Hematopoietic multipotent progenitor cell treated with erythropoietin and hydrocortisone succinate and interleukin-3 and kit ligand, for 17 days (in vitro differentiated cells): Measurements from ENCODE around the gene CACNA1C.
"Not testable (repeated sequence)": the region's sequence is repeated elsewhere in the genome, so short reads cannot be mapped to it uniquely, and the experiment has no call there.

ENCODE experiments used
- DNase-seq: peaks from one replicate; pipeline ENCODE4 v3.0.0-alpha.2; 2015; ENCODE audit warnings: low spot score

The CACNA1C gene

DNA sequence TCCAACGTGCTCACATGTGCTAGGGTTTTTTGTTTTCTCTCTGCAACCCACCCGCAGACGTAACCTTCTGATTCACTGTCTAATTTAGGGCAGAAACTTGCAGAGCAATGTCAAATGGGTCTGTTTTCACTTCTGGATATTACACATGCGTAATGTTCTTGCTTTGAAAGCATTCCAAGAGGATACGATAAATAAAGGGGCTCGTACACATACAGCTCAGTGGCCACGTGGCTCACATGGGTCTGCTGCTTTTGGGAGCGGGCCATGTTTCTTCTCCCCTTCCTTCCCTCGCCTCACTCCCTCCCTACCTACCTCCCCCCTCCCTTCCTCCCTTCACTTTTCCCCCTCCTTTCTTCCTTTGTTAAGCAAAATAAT is 23.4 kb downstream of the CACNA1C start:
- no peak for DNase-seq

DNA sequence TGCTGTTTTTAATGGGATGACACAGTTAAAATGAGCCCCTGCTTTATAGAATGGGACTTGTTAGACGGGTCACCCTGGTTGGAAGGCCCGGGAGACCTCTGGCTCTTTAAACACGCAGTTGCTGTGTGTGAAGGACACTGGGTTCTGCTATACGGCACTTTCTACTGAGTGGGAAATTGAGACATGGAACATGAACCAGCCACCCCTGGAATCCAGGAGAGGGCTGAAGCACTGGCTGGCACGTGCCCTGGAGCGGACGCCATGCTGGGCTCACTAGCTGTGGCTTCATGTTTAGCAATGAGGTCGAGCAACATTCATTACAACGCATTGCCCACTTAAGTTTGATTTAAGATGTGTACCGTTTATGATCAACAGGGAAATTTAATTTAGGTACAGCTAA is 23.9 kb downstream of the CACNA1C start:
- DNase-seq, result no peak

DNA sequence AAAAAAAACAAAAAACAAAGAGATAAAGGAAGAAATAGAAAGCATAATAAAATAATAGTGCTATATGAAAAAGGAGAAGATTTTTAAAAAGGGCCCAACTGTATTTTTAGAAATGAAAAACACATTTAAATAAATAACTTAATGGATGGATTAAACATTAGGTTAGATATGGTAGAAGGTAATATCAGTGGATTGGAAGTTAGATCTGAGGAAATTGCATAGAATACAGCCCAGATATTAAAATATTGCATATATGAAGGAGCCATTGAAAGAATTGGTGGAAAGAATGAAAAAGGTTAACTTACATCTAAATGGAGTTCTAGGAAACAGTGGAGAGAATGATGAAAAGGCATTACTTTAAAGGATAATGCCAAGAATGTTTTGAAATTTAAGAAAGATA is 27.8 kb downstream of the CACNA1C start:
- no peak for DNase-seq

DNA sequence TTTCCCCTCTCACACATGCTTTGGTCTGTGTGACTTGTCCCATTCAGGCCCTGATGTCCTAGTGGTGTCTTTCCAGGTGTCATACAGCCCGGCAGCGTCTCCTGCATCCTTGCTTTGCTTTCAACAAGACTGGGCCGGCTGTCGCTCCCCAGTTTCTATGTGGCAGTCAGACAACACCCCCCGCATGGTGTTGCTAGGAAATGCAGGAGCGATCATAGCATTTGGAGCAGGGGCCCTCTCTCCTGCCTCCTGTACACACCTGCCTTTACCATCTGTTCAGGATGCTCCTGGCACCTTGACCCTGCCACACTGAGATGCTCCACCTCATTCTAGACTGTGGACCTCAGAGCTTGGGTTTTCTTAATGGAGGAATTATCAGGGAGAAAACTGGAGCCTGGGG is 29.5 kb downstream of the CACNA1C start:
- DNase-seq, result no peak

DNA sequence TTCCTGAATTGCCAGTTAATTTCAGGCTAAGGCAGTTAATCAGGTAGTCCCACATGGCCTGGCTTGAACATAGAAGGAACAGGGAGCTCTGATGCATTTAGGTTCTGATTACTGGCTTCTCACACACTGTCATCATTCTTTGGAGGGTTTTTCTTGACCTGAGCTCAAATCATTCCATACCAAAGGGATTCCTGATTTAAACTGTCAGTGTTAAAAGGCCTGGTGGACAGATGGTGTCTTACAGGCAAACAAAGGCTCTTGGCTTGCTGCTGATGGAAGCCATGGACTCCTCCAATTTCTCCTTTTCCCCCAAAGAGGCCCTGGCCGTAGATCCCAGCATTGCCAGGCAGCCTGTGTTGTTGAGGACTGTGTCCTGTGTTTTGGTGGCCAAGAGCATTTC is 30.2 kb downstream of the CACNA1C start:
- no peak for DNase-seq

DNA sequence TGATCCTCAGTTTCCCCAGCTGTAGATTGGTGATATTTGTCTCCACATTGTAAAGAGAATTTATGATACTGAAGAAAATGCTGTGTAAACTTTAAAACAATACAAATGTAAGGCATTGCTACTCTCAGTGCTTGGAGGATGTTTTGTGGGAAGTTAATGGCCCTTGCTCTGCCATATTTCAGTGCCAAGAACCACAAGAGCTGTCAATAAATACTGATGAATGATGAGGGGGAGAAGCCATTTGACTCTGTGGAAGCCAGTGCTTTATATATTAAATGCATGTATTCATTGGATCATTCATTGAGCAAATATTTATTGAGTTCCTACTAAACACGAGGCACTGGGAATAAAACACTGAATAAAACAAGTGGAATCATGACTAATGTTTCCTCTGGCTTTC is 30.8 kb downstream of the CACNA1C start:
- no peak for DNase-seq

DNA sequence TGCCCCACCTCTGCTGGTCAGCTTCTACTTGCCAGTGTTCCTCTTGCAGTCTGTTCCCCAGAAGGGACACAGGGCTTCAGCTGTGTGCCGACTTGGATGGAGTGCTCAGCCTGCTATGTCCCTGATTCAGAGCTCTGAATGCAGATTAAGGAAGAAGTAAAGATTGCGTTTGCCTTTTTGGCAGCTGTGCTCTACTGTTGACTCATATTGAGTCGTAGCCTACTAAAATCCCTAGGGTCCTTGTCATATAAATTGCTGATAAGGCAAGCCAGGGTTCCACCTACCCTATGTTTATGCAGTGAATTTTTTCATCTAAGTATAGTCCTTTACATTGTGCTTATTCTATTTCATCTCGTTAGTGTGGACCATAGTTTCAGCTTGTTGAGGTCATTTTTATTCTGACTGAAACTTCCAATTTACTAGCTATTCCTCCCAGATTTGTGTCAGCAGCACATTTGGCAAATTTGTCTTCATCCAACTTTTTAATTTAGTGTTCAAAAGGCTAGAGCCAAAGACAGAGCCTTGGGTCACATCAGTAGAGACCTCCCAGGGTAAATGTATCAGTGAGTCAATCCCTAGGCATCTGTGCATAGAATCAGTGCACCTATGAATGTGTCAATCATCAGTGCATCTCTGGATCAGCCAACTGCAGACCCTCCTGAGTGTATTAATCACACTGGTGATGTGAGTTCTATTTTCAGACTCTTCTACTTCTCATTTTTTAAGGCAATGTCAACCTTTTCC is 31.9 kb downstream of the CACNA1C start:
- DNase-seq, result no peak

DNA sequence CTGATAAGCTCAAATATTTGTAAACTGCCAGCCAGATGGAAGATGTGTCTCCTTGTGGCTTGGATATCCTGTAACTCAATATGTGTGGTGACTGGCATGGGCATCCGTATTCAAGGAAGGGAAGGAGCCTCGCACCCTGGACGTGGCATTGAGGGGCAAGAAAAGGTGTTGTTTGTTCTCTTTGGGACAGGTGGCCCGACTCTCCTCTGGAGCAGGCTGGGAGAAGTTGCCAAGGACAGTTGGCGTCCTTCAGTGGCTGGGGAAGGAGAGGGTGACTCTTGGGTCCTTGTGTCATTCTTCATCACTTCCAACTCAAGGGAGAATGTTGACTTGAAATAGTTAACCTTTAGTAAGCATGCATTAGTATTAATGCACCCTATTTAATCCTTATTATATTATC is 39.6 kb downstream of the CACNA1C start:
- no peak for DNase-seq

DNA sequence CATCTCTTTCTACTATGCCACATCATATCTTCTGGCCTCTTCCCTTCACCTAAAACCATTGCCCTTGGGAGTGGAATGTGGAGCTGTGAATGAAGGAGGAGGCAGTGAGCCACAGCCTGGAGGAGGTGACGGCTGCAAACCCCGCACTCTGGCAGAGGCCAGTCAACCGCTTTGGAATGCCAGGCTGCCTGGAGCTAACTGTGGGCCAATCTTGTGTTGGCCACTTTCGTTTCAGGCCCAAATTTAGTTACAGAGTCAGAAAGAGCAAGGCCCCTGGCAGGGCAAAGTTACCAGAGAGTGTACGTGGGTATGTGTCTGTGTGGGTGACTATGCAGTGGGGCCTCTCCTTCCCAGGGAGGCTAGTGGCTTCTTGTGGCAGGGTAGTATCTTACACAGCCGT is 40.1 kb downstream of the CACNA1C start:
- DNase-seq, result no peak

DNA sequence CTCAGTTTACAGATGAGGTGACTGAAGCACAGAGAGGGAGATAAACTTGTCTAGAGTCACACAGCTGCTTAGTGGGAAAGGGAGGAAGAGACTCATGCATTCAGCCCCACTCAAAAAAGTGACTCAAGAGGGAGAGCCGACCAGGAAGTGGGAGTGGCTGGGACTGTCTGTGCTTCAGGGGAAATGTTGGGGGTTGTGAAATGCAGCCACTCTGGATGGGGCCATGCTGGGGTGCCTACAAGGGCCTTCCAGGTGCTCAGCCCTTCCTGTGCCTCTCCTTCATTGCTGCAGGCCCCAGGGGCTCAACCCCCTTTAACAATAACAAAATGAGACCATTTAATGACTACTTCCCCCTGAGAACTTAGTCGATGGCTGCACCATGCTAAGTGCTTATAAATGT is 41.8 kb downstream of the CACNA1C start:
- no peak for DNase-seq

DNA sequence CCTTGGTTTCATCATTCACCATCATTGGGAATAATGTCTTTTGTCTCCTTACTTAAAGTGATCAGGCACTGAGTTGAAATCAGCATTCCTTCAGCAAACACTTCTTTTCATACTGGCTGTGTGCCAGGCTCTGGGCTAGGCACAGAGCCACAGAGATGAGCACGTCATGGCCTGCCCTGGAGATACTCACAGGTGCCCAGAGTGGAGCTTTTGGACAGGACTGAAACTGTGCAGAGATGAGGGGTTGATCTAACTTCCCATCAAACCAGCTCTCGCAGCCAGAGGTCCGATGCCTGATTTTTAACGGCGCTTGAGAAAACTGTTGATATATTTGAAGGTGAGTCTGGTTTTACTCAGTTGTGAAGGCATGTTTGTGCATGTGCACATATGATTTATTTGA is 43.1 kb downstream of the CACNA1C start:
- DNase-seq, result no peak

DNA sequence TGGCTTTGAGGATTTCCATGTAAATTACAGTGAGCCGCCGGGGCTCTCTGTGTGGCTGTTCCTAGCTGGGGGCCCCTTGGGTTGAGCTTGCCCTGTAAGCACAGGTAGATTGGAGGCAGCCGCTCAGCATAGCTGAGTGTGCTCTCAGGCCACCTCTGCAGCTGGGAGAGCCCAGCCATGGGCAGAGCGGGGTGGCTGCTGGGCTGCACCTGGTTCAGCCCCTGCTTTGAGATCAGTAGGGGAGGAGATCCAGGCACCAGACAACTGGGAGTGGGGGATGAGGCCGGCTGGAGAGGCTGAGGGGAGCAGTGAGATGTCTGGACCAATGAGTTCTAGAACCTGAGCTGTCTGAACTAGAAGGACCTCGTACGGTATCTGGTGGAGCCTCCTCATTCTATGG is 44.8 kb downstream of the CACNA1C start:
- no peak for DNase-seq

DNA sequence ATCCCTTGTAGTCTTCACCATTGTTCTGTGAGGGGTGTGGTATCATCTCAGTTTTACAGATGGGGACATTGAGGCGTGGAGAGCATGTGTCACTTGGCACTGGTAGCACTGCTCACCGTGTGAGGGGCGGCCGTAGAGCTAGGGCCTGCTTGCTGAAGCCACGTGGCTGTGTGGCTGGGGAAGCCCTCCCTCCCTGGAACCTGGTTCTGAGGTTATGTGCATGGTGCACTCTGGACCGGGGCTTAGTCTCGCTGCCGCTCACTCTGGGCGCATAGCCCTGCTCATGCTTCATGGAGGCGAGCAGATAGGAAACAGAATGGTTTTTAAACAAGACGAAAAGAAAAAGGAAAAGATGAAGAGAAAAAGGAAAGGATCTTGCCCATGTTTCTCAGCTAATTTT is 46.1 kb downstream of the CACNA1C start:
- no peak for DNase-seq

DNA sequence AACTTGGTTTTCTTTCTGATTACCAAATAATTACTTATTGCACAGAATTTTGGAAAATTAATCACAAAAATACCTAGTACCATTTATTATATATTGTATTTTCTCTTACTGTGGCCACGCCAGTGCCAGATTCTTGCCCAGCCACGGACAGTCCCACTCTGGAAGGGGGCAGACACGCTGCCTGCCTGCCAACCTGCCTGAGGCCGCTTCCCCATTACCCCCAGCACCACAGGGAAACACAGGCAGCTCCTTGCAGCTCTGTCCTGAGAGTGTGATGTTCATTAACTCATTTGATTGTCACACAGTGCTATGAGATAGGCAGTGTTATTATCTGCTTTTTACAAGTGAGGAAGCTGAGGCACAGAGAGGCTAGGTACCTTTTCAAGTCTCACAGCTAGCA is 46.8 kb downstream of the CACNA1C start:
- DNase-seq, result no peak

DNA sequence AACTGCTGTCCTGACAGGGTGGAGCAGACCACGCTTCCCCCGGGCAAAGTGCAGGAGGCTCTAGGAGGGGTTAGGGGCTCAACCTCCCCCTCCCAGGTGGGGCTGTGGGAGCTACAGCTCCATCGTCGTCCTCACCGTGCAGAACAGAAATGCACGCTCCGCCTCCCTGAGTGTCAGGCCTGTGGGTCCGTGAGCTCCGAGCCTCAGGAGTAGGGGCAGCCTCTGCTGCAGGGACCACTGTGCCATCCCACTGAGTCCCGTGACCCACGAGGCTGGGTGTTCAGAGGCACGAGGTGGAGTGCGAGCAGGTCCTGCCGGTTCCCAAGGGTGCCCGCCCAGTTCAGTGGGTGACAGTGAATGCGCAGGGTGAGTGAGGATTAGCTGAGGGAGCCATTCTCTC is 48.6 kb downstream of the CACNA1C start:
- no peak for DNase-seq

DNA sequence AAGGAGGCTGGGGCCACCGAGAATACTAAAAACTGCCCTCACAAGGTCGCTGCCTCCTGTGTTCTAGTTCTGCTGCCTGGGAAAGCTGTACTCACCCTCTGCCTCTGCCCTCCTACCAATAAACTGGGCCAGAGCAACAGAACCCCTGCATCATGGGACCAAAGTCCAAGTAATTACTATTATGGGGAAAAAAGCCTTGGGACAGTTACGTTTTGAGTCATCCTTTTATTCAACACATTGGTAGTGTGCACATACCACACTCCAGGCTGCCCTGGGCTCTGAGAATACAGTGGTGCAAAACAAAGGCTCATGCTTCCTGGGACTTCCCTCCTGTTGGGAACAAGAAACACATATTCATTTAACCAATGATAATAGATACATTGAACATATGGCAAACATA is 49.0 kb downstream of the CACNA1C start:
- no peak for DNase-seq

DNA sequence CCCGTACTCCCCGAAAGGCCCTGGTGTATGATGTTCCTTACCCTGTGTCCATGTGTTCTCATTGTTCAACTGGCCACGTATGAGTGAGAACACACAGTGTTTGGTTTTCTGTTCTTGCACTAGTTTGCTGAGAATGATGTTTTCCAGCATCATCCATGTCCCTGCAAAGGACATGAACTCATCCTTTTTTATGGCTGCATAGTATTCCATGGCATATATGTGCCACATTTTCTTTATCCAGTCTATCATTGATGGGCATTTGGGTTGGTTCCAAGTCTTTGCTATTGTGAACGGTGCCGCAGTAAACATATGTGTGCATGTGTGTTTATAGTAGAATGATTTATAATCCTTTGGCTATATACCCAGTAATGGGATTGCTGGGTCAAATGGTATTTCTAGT is 49.9 kb downstream of the CACNA1C start:
- DNase-seq, result not testable (repeated sequence)

DNA sequence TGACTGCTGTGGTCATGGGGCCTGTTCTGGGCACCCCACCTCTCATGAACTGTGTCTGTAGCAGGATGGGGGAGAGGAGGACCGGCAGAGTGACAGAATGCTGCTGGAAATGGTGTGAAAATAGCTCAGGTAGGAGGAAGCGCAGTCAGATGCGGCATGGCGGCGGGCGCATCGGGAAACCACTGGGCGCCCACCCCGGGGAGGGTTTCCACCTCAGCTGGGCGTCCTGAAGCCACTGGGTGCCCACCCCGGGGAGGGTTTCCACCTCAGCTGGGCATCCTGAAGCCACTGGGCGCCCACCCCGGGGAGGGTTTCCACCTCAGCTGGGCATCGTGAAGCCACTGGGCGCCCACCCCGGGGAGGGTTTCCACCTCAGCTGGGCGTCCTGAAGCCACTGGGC is 52.6 kb downstream of the CACNA1C start:
- DNase-seq, result not testable (repeated sequence)

DNA sequence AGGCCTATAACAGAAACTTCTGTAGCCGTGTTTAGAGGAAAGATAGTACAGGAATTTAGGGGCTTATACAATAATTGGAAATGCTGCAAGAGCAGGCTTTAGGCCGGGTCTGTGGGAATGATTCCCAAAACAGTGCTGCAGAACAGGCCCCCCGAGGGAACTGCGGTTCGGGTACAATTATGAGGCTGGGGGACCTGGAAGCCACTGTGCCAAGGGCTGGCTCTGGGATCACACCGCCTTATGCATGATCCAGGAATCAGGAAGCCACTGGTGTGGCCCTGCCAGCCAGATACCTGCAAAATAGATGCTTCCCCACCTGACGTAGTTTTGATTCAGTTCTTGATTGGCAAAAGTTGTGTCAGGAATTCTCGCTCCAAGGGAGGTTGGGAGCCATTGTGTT is 55.4 kb downstream of the CACNA1C start:
- DNase-seq, result no peak

DNA sequence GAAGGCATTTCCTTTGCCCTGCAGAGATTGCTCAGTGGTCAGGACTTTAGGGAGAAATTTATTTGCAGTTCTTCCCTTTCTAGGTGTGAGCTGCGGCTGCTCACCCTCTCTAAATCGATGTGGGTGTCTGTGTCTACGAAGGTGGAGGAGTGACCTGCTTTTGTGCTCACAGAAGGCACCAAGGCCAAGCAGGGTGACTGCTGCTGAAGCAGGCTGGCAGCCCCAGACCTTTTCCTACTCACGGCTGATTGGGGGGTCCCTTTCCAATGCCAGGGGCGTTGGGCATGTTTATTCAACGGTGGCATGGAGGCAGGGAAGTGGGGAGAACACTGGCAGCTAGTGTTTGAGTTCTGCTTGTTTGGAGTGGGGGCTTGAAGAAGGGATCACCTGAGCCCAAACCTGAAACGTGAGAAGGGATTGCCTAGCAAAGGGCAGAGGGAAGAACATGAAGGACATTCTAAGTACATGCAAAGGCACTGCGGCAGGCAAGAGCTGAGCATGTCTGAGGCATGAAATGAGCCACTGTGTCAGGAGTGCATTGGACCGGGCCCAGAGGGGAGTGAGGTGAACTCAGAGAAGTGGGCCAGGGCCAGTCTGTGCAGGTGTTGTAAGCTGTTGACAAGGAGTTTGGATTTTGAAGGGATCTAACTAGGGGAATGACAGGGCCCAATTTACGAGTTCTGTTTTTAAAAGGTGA is 56.3 kb downstream of the CACNA1C start:
- no peak for DNase-seq

DNA sequence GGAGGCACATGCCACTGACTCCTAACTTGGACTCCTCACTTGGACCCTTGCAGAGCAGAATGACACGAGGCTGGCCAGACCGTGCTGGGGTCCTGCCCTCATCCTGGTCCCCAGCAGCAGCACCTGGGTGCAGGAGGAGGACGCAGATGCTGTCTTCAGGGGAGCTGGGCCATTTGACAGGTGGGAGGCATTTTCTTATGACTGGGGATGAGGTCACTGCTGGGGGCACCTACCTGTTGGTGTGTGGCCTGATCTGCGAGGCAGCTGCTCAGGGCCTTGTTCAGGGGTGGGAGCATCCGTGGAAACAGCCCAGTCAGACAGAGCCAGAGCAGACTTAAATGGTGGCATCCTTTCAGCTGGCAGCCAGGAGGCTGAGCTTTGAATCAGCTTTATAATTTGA is 57.3 kb downstream of the CACNA1C start:
- no peak for DNase-seq

DNA sequence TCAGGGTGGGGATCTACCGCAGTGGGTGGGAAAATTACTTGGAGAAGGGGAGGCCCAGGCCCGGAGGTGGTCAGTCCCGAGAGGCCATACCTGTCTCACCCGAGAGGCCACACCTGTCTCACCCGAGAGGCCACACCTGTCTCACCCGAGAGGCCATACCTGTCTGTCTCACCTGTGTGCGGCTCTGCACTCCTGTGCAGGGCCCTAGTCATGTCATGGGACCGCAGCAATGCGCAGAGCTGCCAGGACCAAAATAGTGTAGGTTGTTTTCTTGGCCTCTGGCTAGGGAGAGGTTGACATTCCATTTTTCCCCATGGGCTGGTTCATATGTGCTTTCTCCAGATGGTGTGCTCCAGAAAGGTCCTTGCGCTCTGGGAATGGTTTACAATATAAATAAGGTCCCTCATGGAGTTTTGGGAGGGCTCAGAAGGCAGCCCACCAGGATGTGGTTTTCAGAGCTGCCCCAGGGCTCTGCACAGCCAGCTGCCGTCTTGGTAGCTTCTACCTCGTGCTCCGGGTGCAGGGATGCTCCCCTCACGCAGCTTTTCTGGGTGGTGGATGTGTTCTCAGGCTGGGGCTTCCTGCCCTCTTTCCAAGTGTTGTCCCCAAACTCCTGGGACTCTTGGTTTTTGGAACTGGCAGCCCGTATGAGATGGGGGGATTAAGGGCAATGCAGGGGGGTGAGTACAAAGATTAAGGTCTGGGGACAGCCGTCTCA is 58.2 kb downstream of the CACNA1C start:
- no peak for DNase-seq

DNA sequence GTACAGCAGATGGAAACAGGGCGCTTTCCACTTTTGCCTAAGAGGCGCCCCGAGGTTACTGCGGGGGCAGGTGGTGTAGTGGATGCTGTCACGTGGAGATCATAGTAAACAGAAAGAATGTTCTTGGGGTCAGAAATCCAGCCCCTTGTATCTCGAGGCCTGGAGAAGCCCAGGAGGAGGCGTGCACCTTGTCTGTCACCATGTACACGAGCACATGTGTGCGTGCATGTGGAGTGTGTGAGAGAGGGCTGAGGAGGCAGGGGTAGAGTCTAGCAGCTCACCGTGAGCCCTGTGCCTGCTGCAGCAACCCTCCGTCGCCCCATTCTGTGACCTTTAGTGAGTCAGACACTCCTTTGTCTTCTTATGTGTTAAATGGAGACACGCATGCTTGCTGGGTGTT is 59.0 kb downstream of the CACNA1C start:
- no peak for DNase-seq
